ENCODE data around the gene LY6G6C. TPM values are rescaled to one million over a fixed set of nuclear protein-coding genes. Genes with fewer than 3 reads are reported as not detected.
A peak's percentile ranks its signal among the peaks of the same experiment; 100 is the strongest.

Gene LY6G6C
- total RNA-seq, 2 experiments from 2014 or later: not detected

DNA sequence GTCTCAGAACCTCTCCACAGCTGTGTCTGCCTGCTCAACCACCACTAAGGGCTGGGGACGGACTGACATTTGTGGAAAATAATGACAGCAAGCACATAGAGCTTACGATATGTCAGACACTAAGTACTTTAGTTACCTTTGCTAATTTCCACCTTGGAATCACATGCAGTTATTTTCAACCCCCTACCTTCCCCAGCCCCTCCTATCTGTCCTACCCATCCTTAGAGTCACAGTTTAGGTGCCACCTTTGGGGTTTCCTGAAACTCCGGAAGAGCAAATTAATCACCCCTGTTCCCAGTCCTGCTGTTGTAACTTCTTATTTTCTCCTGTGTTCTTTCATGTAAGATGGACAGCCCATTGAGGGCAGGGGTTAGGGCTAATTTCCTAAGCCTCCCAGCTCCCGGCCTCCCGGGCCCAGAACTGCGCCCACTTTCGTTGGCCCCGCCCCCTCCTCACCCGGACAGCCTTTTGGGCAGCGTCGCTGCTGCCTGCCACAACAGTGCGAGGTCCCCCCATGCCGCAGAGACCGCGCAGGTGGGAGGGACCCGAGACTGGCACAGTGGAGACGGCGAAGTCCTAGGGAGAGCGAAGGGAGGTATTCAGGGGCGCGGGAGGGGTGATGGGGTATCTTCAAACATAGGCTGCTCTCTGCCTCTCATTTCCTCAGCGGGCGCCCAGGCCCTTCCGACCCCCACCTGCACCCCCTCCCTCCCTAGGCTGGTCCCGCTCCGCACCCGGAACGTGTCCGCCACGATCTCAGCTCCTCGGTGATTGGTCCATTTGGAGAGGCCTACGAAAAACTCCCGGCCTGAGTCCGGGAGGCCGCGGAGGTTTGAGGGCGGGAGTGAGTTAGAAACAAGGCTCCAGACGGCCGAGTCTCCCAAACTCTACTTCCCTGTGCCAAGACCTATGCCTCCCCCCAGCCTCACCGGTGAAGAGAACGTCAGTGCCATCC, 6.4 kb upstream of the LY6G6C start:
- H3K4me1 ChIP-seq (ENCODE audit: insufficient read depth, low read length): peaks cover 57% of the 10 kb centered on the region
- H3K36me3 ChIP-seq (ENCODE audit: insufficient read depth, low read length): peaks cover 26% of the 10 kb centered on the region
- Mint-ChIP-seq H3K4me3 (peak overlapping the region; percentile 80), H3K9me3 (no peaks in the 10 kb centered on the region), H3K36me3 (ENCODE audit: low read depth) (peaks cover 38% of the 10 kb centered on the region), H3K4me1 (ENCODE audit: low read depth) (peaks cover 52% of the 10 kb centered on the region), H3K27me3 (no peaks in the 10 kb centered on the region), H3K27ac (peak overlapping the region; percentile 59)
- peak in 1 of 14 experiments; percentile 49 for DNase-seq
- H3K4me3 ChIP-seq (ENCODE audit: low read length): no peak overlapping the region
- H3K27ac ChIP-seq (ENCODE audit: low read depth in 1 of 2, low read length in 2 of 2): no peak overlapping the region
- no peaks in the 10 kb centered on the region for H3K27me3 ChIP-seq (ENCODE audit: control insufficient read depth in 1 of 2, insufficient read depth in 2 of 2, low read length in 2 of 2)
- ChIA-PET CTCF (interaction anchor here (1.0 to 5.8 kb wide), 6 partner anchors 11 to 102 kb away, joined by 3 to 41 read pairs (median 12); partner anchors contain the start of genes LSM2 and MSH5), POLR2A (interaction anchor here (0.8 to 1.6 kb wide), 5 partner anchors 11 to 100 kb away, joined by 3 to 5 read pairs (median 3); partner anchors contain the start of genes ABHD16A, HSPA1B and LSM2)
- H3K9me3 ChIP-seq (ENCODE audit: control insufficient read depth in 1 of 2, insufficient read depth in 1 of 2, low read length in 2 of 2): no peaks in the 10 kb centered on the region
- TF ChIP-seq, protein P1, sequence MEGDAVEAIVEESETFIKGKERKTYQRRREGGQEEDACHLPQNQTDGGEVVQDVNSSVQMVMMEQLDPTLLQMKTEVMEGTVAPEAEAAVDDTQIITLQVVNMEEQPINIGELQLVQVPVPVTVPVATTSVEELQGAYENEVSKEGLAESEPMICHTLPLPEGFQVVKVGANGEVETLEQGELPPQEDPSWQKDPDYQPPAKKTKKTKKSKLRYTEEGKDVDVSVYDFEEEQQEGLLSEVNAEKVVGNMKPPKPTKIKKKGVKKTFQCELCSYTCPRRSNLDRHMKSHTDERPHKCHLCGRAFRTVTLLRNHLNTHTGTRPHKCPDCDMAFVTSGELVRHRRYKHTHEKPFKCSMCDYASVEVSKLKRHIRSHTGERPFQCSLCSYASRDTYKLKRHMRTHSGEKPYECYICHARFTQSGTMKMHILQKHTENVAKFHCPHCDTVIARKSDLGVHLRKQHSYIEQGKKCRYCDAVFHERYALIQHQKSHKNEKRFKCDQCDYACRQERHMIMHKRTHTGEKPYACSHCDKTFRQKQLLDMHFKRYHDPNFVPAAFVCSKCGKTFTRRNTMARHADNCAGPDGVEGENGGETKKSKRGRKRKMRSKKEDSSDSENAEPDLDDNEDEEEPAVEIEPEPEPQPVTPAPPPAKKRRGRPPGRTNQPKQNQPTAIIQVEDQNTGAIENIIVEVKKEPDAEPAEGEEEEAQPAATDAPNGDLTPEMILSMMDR (IDR thresholded peaks at IDR 0.05): no peak
- no peak for ATAC-seq (ENCODE audit: poor library complexity)
- intact Hi-C loops (cut with DNase I, micrococcal nuclease): loop anchor here in 1 of 2 experiments (1.0 to 2.0 kb wide), 4 partner anchors 41 to 136 kb away; partner anchors contain the start of gene LY6G5C

DNA sequence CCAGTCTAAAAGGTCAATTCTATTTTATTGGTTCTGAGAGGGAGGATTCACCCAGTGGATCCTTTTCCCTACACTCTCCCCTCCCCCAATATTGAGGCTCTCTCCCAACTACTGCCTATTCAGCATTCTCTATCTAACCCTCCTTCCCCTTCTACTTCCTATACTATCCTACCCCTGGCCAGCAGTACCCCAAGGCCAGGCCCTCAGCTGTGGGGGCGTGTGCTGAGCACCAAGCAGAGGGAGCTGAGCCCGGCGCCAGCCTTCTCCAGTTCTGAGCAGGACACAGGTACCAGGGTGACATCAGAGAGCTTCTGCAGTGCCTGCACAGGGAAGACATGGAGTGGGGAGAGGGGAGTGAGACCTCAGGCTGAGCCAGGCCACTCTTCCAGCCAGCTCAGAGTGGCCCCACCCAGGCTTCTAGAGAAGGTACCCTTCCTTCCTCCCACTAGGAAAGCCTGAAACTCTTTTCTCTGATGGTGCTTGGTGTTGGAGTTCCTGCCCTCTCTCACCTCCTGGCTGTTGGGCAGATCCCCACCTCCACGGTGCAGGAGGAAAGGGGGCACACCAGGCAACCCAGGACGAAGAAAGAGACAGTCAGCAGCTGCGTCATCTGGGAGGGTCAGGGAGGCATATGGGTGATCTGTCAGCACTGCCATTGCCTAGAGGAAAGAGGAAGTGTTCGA, 5.6 kb upstream of the LY6G6C start:
- H3K36me3 Mint-ChIP-seq (ENCODE audit: low read depth): peaks cover 32% of the 10 kb centered on the region
- Histone ChIP-seq H3K27ac (ENCODE audit: low read depth in 1 of 2, low read length in 2 of 2) (no peak overlapping the region), H3K9me3 (ENCODE audit: control insufficient read depth in 1 of 2, insufficient read depth in 1 of 2, low read length in 2 of 2) (no peaks in the 10 kb centered on the region), H3K4me1 (ENCODE audit: insufficient read depth, low read length) (peaks cover 55% of the 10 kb centered on the region), H3K36me3 (ENCODE audit: insufficient read depth, low read length) (peaks cover 18% of the 10 kb centered on the region), H3K27me3 (ENCODE audit: control insufficient read depth in 1 of 2, insufficient read depth in 2 of 2, low read length in 2 of 2) (no peaks in the 10 kb centered on the region), H3K4me3 (ENCODE audit: low read length) (no peak overlapping the region)
- H3K4me3 Mint-ChIP-seq: peak overlapping the region; percentile 80
- H3K9me3 Mint-ChIP-seq: no peaks in the 10 kb centered on the region
- TF ChIP-seq, protein P1 (IDR thresholded peaks at IDR 0.05): no peak
- H3K4me1 Mint-ChIP-seq (ENCODE audit: low read depth): peaks cover 50% of the 10 kb centered on the region
- ChIA-PET POLR2A (interaction anchor here (0.8 to 1.6 kb wide), 4 partner anchors 12 to 100 kb away, joined by 3 to 5 read pairs (median 3); partner anchors contain the start of genes ABHD16A, HSPA1B and LSM2), CTCF (interaction anchor here (1.0 to 5.8 kb wide), 4 partner anchors 12 to 103 kb away, joined by 3 to 41 read pairs (median 14); partner anchors contain the start of gene MSH5)
- peak in 5 of 14 experiments; percentile 17 to 69 (median 48) for DNase-seq
- H3K27ac Mint-ChIP-seq: peak overlapping the region; percentile 59
- ATAC-seq (ENCODE audit: poor library complexity): peak; percentile 6
- intact Hi-C loops (cut with DNase I, micrococcal nuclease): no loop called here
- H3K27me3 Mint-ChIP-seq: no peaks in the 10 kb centered on the region

Data from CD4-positive, alpha-beta T cell (primary cell).